GM12892 (cell line): ENCODE results near the gene KREMEN2.

Experiments
- DNase-seq: peaks from one replicate; pipeline ENCODE4 v3.0.0; 2011; ENCODE audit not compliant: insufficient read length
- FAIRE-seq: peaks from 2 replicates; lab custom pipeline; 2011; peaks lifted over from hg19 to GRCh38; lab: Jason Lieb, UNC
- POLR2A ChIP-seq: IDR thresholded peaks from 2 replicates; pipeline ENCODE4 v1.6.1; 2011; ENCODE audit warnings: low read depth, low read length, control low read depth
- POLR2AphosphoS5 ChIP-seq: IDR thresholded peaks from 2 replicates; pipeline ENCODE4 v1.6.1; 2011; ENCODE audit warnings: low read depth, low read length, control low read depth
- TAF1 ChIP-seq: IDR thresholded peaks from 2 replicates; pipeline ENCODE4 v1.6.1; 2011; ENCODE audit warnings: low read depth, mild to moderate bottlenecking, control low read depth, low read length, borderline replicate concordance

KREMEN2 gene

DNA sequence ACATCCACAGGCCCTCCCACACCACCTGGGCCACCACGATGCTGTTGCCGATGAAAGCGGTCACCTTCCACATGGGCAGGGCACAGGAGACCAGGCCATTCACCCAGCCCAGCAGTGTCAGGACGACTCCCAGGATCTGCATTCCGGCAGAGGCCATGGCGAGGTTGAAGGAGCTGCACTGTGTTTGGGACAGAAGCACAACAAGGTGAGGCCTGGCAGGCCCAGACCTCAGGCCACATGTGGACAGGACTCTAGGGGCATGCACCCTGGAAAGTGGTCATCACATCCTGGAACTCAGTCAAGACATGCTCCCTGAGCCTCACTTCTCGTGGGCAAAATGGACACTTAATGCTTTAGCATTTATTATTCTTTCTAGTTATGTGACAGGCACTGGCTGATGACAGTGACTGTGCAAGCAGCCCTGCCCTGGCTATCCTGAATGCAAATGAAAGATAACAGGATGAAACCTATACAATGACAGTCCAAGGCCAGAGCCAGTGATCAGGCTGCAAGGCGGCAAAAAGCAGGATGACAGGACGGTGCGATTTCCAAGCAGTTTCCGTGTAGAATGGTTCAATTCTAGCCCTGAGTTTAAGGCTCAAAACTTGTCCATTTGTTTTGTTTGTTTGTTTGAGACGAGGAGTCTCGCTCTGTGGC is 51.9 kb downstream of the KREMEN2 start:
- no peak for DNase-seq
- no peak for TF ChIP-seq TAF1
- FAIRE-seq: no peak

DNA sequence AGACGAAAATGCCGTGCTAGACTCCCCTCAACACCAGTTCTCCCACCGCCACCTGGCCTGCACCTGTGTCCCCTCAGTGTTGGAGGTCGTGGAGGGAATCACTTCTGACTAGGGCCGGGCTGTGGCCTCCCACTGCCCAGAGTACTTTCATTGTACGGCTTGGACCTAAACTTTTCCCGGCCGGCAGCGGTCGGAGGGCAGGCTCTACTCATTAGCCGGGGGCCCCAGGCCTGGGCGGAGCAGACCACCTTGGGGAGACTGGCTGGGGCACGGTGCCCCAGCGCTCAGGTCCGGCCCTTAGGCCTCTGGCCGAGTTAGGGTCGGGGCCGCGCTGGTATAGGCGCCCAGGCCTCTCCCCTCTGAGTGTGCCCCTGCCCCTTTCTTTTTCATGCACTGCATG is 53.3 kb downstream of the KREMEN2 start:
- DNase-seq (no peak), FAIRE-seq (no peak)
- TF ChIP-seq POLR2AphosphoS5: no peak
- TF ChIP-seq POLR2A: no peak
